Activated naive CD8-positive, alpha-beta T cell treated with anti-CD3 and anti-CD28 coated beads, Interleukin-2, amount 50 U/mL, for 24 hours (primary cell): ENCODE measurements around the gene PRR5.

ENCODE experiments used
- ATAC-seq: fragments of 150-1000 bp; cut with Tn5 transposase; one replicate; pipeline ENCODE4 v1.10.0; 2021
- DNase-seq: peaks from one replicate; pipeline ENCODE4 v3.0.0; 2021
- H3K27ac Mint-ChIP-seq: one replicate; pipeline ENCODE4 v1.8.0; 2021; ENCODE audit warnings: mild to moderate bottlenecking, mixed read lengths
- H3K27me3 Mint-ChIP-seq: one replicate; pipeline ENCODE4 v1.8.0; 2021; ENCODE audit warnings: mixed read lengths
- H3K36me3 Mint-ChIP-seq: one replicate; pipeline ENCODE4 v1.8.0; 2021; ENCODE audit warnings: low read depth, mixed read lengths
- H3K4me1 Mint-ChIP-seq: one replicate; pipeline ENCODE4 v1.8.0; 2021; ENCODE audit warnings: mixed read lengths
- H3K4me3 Mint-ChIP-seq: one replicate; pipeline ENCODE4 v1.8.0; 2021; ENCODE audit warnings: mild to moderate bottlenecking, moderate library complexity, mixed read lengths
- H3K9me3 Mint-ChIP-seq: one replicate; pipeline ENCODE4 v1.8.0; 2021; ENCODE audit warnings: mixed read lengths

PRR5 gene

DNA sequence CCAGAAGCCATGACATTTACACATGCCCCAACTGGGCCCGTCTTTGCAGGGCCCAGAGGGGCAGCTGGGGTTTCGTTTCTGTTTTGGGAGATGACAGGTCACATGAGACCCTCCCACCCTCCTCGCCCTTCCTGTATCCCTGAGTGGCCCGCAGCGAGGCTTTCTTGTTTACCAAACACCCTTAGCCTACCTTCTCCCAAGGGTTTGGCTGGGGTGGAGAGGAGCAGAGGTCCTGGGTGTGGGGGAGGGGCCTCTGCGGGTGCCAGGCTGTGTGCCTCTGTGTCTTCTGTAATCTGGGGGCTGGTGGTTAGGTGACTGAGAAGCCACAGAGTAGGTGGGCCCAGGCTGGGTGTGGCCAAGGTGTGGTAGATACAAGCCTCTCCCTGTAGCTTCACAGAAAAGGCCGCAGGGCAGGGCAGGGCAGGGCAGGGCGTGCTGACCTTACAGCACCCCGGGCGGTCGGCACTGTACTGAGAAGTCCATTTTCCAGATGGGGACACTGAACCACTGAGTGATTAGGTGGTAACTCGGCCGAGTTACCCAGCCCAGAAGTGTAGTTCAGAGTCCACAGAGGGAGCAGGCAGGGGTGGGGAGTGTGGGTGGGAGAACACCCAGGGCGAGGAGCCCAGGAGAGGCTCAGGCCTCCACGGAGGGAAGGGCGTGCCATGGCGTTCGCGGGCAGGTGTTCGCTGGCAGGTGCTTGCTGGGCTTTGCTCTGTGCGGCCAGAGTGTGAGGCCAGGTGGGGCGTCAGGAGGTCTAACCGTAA lies 8.7 kb downstream of the PRR5 start:
- Mint-ChIP-seq H3K27me3 (no peaks in the 10 kb centered on the region), H3K9me3 (no peaks in the 10 kb centered on the region), H3K36me3 (no peaks in the 10 kb centered on the region), H3K27ac (peak overlapping the region; percentile 64), H3K4me1 (peaks cover 29% of the 10 kb centered on the region), H3K4me3 (peak overlapping the region; percentile 44)
- DNase-seq (peak; percentile 74), ATAC-seq (peak; percentile 81)

GRCh38 chr22:44711241-44711560 lies 9.2 kb downstream of the PRR5 start:
- Mint-ChIP-seq H3K27ac (peak overlapping the region; percentile 64), H3K27me3 (no peaks in the 10 kb centered on the region), H3K4me3 (no peak overlapping the region), H3K9me3 (no peaks in the 10 kb centered on the region), H3K4me1 (peaks cover 29% of the 10 kb centered on the region), H3K36me3 (no peaks in the 10 kb centered on the region)
- peak; percentile 2 for ATAC-seq
- no peak for DNase-seq

GRCh38 chr22:44711690-44712555 lies 9.9 kb downstream of the PRR5 start:
- Mint-ChIP-seq H3K9me3 (no peaks in the 10 kb centered on the region), H3K36me3 (no peaks in the 10 kb centered on the region), H3K27ac (no peak overlapping the region), H3K4me3 (no peak overlapping the region), H3K27me3 (no peaks in the 10 kb centered on the region), H3K4me1 (peaks cover 29% of the 10 kb centered on the region)
- ATAC-seq (no peak), DNase-seq (no peak)

- DNase-seq (no peak), ATAC-seq (no peak)
- Mint-ChIP-seq H3K27ac (no peak overlapping the region), H3K9me3 (no peaks in the 10 kb centered on the region), H3K4me3 (no peak overlapping the region), H3K36me3 (no peaks in the 10 kb centered on the region), H3K27me3 (no peaks in the 10 kb centered on the region), H3K4me1 (peaks cover 28% of the 10 kb centered on the region)
These were observed 11.0 kb downstream of the PRR5 start for GRCh38 chr22:44712962-44713361.

GRCh38 chr22:44714703-44715350 lies 12.8 kb downstream of the PRR5 start:
- Mint-ChIP-seq H3K36me3 (peaks cover 3% of the 10 kb centered on the region), H3K4me1 (peaks cover 24% of the 10 kb centered on the region)
- DNase-seq: no peak

GRCh38 chr22:44718418-44718817 lies 16.4 kb downstream of the PRR5 start:
- H3K27ac Mint-ChIP-seq: peak overlapping the region; percentile 2
- peak; percentile 28 for ATAC-seq

More at GRCh38 chr22:44714703-44715350, 12.8 kb downstream of the PRR5 start:
- H3K27me3 Mint-ChIP-seq: no peaks in the 10 kb centered on the region
- no peak overlapping the region for H3K27ac Mint-ChIP-seq
- no peak for ATAC-seq
- no peaks in the 10 kb centered on the region for H3K9me3 Mint-ChIP-seq
- H3K4me3 Mint-ChIP-seq: no peak overlapping the region

DNA sequence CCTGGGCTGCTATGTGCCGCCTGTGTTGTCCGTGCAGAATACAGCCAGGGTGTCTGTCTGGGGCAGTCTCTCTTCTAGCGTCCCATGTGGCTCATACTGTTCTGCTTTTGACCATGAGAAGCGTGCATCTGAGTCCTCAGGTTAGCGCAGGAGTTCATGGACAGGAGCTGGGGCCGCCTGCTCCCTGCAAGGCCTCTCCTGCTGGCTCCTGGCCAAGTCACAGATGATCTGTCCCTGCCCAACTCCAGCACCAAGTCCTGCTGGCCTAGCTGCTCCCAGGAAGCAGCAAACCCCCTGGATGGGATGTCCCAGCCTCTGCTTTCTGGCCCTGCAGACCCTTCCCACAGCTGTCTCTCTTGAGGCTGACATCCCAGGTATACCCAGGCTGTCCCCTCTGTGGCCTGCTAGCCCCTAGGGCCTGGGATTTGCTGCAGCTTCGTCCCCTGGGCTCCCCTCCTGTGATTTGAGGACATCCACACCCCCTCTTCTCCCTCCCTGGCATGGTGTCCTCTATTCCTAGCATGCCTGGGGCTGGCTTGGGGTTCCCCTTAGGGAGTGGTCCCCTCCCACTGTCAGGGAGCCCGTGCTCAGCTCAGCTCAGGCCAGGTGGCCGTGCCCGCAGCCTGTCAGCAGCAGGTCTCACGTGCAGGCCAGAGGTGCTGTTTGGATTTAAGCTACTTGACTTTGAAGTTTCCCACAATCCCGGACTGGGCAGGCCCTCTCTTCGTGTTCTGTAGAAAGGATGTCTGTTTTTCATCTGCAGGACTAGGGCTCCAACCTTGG lies 17.8 kb downstream of the PRR5 start:
- no peak overlapping the region for H3K4me3 Mint-ChIP-seq
- DNase-seq (no peak), ATAC-seq (no peak)
- H3K9me3 Mint-ChIP-seq: no peaks in the 10 kb centered on the region
- peaks cover 11% of the 10 kb centered on the region for H3K4me1 Mint-ChIP-seq
- peaks cover 3% of the 10 kb centered on the region for H3K36me3 Mint-ChIP-seq
- no peak overlapping the region for H3K27ac Mint-ChIP-seq
- H3K27me3 Mint-ChIP-seq: no peaks in the 10 kb centered on the region

More at GRCh38 chr22:44718418-44718817, 16.4 kb downstream of the PRR5 start:
- no peak overlapping the region for H3K4me3 Mint-ChIP-seq
- no peaks in the 10 kb centered on the region for H3K9me3 Mint-ChIP-seq
- DNase-seq: no peak
- H3K4me1 Mint-ChIP-seq: peaks cover 11% of the 10 kb centered on the region
- peaks cover 3% of the 10 kb centered on the region for H3K36me3 Mint-ChIP-seq
- no peaks in the 10 kb centered on the region for H3K27me3 Mint-ChIP-seq

GRCh38 chr22:44721213-44721612 lies 19.2 kb downstream of the PRR5 start:
- no peak overlapping the region for H3K4me3 Mint-ChIP-seq
- no peak for DNase-seq
- no peak for ATAC-seq
- no peaks in the 10 kb centered on the region for H3K27me3 Mint-ChIP-seq
- no peak overlapping the region for H3K27ac Mint-ChIP-seq
- H3K4me1 Mint-ChIP-seq: peaks cover 11% of the 10 kb centered on the region
- no peaks in the 10 kb centered on the region for H3K9me3 Mint-ChIP-seq
- peaks cover 3% of the 10 kb centered on the region for H3K36me3 Mint-ChIP-seq

DNA sequence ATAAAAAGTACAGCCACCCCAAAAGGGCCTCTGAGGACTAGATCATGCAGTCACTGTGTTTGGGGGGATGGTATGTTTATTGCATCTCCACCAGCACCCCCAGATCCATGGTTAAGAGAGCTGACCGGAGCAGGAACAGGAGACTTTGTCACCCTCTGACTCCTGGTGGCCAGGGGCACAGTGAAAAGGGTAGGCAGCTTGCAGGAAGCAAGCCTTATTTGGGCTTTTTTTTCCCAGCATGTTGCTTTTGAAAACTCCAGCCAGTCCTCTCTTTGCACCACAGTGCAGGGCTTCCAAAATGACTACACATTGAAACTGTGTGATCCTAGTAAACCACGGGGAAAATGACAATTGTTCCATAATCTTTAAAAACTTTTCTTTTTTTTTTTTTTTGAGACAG lies 20.6 kb downstream of the PRR5 start:
- DNase-seq (no peak), ATAC-seq (no peak)
- Mint-ChIP-seq H3K27me3 (no peaks in the 10 kb centered on the region), H3K9me3 (no peaks in the 10 kb centered on the region), H3K27ac (no peak overlapping the region), H3K4me3 (no peak overlapping the region), H3K36me3 (peaks cover 3% of the 10 kb centered on the region), H3K4me1 (peaks cover 9% of the 10 kb centered on the region)

- DNase-seq (no peak), ATAC-seq (no peak)
- no peaks in the 10 kb centered on the region for H3K9me3 Mint-ChIP-seq
- no peak overlapping the region for H3K4me3 Mint-ChIP-seq
- H3K27ac Mint-ChIP-seq: no peak overlapping the region
- H3K36me3 Mint-ChIP-seq: peaks cover 2% of the 10 kb centered on the region
- H3K4me1 Mint-ChIP-seq: peaks cover 6% of the 10 kb centered on the region
- H3K27me3 Mint-ChIP-seq: no peaks in the 10 kb centered on the region
These were observed 21.8 kb downstream of the PRR5 start for GRCh38 chr22:44723801-44724200.

DNA sequence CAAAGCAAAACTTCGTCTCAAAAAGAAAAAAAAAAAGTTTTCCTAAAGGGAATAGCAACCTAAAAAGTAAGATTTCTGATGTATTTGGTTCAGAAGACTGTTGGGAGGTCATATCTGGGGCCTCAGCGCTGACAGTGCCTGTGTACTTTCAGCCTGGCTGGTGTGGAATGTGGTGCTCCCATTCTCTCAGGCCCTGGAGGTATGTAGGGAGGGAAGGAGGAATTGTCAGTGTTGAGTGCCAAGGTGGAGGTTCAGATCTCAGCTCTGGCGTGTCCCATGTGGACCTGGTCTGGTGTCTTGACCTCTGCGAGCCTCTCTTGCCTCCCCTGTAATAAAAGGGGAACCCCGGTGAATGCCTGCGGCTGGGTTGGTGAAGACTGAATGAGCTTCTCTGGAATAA lies 22.4 kb downstream of the PRR5 start:
- H3K27ac Mint-ChIP-seq: no peak overlapping the region
- no peak overlapping the region for H3K4me3 Mint-ChIP-seq
- no peaks in the 10 kb centered on the region for H3K9me3 Mint-ChIP-seq
- peaks cover 11% of the 10 kb centered on the region for H3K4me1 Mint-ChIP-seq
- no peak for ATAC-seq
- no peak for DNase-seq
- no peaks in the 10 kb centered on the region for H3K27me3 Mint-ChIP-seq
- no peaks in the 10 kb centered on the region for H3K36me3 Mint-ChIP-seq

GRCh38 chr22:44724859-44725258 lies 22.9 kb downstream of the PRR5 start:
- no peak for DNase-seq
- ATAC-seq: no peak
- H3K9me3 Mint-ChIP-seq: no peaks in the 10 kb centered on the region
- peaks cover 11% of the 10 kb centered on the region for H3K4me1 Mint-ChIP-seq
- H3K4me3 Mint-ChIP-seq: no peak overlapping the region
- no peak overlapping the region for H3K27ac Mint-ChIP-seq
- H3K36me3 Mint-ChIP-seq: no peaks in the 10 kb centered on the region
- H3K27me3 Mint-ChIP-seq: no peaks in the 10 kb centered on the region

GRCh38 chr22:44726439-44726838 lies 24.4 kb downstream of the PRR5 start:
- no peaks in the 10 kb centered on the region for H3K9me3 Mint-ChIP-seq
- H3K36me3 Mint-ChIP-seq: peaks cover 2% of the 10 kb centered on the region
- no peak overlapping the region for H3K4me3 Mint-ChIP-seq
- H3K4me1 Mint-ChIP-seq: peaks cover 11% of the 10 kb centered on the region
- no peak for DNase-seq
- no peak for ATAC-seq
- H3K27me3 Mint-ChIP-seq: no peaks in the 10 kb centered on the region
- no peak overlapping the region for H3K27ac Mint-ChIP-seq

DNA sequence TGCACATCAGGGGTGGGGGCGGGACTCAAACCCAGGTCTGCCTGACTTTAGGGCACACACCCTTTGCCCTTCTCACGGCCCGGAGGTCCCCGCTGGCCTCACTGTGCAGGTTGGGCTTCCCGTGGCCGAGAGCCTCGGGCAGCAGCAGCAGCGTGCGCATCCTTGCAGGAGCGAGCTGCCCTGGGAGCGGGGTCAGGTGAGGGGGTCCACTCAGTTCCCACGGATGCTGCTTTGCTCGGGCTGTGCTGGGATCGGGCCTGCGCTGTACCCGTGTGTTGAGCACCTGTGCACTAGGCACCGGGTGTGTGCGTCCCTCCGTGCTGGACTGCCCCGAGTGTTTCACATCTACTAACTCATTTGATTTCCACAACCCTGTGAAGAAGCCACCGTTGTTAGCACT lies 25.1 kb downstream of the PRR5 start:
- ATAC-seq (no peak), DNase-seq (no peak)
- H3K4me1 Mint-ChIP-seq: peaks cover 9% of the 10 kb centered on the region
- H3K27me3 Mint-ChIP-seq: no peaks in the 10 kb centered on the region
- no peaks in the 10 kb centered on the region for H3K9me3 Mint-ChIP-seq
- no peak overlapping the region for H3K4me3 Mint-ChIP-seq
- no peak overlapping the region for H3K27ac Mint-ChIP-seq
- peaks cover 2% of the 10 kb centered on the region for H3K36me3 Mint-ChIP-seq
